GM12874 (cell line): ENCODE results near the gene SELENOK.
A peak's percentile ranks its signal among the peaks of the same experiment; 100 is the strongest.

Source experiments
- TF ChIP-seq, protein P1 (sequence below): IDR thresholded peaks from 2 replicates; pipeline ENCODE4 v1.5.1; 2011; ENCODE audit warnings: low read depth, mild to moderate bottlenecking, control low read depth, low read length, moderate library complexity; ENCODE audit not compliant: insufficient read depth

Gene SELENOK

DNA sequence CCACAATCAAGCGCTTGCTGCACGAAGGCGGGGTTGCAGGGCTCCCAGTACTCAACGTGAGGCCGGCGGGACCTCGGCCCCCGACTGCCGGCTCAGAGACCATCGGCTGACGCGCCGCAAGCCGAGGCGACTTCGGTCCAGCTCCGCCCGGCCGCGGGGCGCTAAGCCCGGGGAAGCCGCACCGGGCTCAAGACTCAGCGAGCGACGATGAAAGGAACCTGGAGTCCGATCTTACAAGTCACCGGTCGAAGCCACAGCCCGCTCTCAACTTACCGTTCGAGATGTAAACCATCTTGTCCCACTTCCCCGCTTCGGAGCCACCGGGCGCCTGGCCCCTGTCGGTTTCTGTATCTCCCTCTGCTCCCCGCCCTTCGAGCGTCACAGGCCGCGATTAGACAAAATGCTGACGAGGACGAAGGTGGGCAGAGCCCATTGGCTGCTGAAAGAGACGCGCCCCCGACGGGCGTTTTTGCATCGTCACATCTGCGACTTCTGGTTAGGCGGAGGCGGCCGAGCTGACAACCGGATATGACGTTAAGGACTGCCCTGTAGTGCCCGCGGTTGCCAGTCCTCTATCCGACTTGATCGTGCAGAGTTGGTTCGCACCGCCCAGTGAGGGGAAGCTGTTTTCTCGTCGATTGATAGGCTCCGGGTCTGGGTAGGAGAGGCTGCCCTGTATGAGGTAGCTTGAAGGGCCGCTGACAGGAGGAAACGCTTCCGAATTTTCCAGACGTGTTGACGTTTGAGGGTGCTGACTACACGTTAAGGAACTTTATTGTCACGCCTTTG is at the start of gene SELENOK:
TSS of gene SELENOK (minus strand) at position 363 of the 789 bp plus-strand sequence.
- TF ChIP-seq, protein P1, sequence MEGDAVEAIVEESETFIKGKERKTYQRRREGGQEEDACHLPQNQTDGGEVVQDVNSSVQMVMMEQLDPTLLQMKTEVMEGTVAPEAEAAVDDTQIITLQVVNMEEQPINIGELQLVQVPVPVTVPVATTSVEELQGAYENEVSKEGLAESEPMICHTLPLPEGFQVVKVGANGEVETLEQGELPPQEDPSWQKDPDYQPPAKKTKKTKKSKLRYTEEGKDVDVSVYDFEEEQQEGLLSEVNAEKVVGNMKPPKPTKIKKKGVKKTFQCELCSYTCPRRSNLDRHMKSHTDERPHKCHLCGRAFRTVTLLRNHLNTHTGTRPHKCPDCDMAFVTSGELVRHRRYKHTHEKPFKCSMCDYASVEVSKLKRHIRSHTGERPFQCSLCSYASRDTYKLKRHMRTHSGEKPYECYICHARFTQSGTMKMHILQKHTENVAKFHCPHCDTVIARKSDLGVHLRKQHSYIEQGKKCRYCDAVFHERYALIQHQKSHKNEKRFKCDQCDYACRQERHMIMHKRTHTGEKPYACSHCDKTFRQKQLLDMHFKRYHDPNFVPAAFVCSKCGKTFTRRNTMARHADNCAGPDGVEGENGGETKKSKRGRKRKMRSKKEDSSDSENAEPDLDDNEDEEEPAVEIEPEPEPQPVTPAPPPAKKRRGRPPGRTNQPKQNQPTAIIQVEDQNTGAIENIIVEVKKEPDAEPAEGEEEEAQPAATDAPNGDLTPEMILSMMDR, result no peak

GRCh38 chr3:53941184-53941583 is 49.5 kb upstream of the SELENOK start:
- TF ChIP-seq, protein P1, result no peak

GRCh38 chr3:53940623-53941022 is 49.0 kb upstream of the SELENOK start:
- TF ChIP-seq, protein P1, result no peak

DNA sequence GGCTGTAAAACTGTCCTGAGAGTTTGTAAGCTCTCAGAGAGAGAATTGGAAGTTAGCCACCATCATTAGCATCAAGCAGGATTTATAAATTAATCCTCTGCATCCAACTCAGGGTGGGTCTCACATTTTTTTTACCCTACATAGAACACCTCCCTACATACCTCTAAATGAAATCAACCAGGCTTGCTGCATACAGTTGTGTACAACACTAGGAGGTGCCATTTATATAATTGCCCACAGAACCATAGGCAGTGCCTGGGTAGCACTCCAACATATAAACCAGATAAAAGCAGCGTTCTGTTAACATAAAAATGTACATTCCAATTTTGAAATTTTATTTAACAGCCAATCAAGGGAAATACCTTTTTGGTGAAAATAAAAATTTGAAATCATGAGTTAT is 48.2 kb upstream of the SELENOK start:
- TF ChIP-seq, protein P1, result no peak

DNA sequence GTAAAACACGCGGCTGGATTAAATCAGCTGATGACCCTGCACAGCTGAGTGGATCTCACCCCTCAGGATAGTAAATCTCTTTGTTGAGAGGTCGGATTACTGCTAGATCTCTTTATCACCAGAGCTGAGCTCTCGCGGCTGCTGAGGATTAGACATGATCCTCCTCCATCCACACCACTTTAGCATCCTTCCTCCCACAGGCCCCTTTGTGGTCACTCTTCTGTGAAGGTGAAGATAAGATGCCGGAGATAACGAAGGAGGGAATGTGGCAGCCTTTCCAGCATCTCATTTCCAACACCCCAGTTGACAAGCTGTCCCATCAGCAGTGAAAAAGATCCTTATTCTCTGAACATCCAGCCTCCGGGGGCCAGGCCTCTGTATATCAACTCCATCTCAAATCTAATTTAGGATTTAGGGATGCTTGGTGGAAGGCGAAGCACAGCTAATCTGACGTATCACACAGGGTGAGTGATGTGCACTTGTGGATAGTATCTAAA is 47.5 kb upstream of the SELENOK start:
- TF ChIP-seq, protein P1, result no peak

DNA sequence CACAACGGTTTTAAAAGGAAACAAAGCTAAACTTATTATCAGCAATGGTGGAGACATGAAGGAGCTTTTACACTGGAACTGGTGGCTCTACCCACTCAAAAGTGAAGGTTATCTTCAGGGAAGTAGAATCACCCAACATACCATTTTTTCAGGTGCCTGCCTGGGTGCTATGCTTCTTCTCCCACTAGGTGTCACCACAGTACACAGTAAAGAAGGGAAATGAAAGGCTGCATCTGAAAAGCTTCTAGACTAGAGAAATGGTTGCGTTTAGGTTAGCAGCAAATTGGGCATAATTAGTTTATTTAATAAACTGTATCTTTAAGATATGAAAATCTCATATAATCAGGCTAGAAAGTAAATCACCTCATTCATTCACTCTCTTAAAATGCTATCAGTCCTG is 47.0 kb upstream of the SELENOK start:
- TF ChIP-seq, protein P1, result peak; percentile 74

DNA sequence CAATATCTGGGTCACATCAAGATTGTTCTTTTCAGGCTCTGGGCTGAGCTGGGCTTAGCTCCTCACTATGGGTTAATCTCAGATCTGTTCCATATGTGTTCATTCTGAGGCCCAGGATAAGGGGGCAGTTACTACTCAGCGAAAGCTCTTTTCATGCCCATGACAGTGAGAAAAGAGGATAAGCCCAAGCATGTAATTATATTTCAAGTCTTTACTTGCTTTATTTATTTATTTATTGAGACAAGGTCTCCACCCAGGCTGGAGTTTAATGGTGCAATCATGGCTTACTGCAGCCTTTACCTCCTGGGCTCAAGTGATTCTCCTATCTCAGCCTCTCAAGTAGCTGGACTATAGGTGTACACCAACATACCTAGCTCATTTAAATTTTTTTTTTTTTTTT is 44.7 kb upstream of the SELENOK start:
- TF ChIP-seq, protein P1, result no peak
